ENCODE measurements around the gene SLC26A1.

DNA sequence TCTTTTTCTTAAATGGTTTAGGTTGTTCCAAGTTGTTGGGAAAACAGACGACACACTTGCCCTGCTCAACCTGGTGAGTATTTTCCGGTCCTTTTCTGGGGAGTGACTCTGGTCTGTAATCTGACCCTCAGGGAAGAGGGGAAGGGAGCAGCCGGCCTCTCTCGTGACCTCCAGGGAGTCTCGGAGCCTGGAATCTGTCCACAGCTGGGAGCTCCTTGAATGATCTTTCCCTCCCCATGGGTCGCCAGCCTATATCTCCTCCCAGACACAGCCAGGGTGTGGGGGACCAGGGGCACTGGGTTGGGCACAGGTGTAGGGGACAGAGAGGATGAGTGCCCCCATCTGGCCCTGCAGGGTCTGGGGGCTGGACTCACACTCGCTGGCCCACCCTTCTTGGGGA, 42.0 kb downstream of the SLC26A1 start:
- TF ChIP-seq, protein P1, sequence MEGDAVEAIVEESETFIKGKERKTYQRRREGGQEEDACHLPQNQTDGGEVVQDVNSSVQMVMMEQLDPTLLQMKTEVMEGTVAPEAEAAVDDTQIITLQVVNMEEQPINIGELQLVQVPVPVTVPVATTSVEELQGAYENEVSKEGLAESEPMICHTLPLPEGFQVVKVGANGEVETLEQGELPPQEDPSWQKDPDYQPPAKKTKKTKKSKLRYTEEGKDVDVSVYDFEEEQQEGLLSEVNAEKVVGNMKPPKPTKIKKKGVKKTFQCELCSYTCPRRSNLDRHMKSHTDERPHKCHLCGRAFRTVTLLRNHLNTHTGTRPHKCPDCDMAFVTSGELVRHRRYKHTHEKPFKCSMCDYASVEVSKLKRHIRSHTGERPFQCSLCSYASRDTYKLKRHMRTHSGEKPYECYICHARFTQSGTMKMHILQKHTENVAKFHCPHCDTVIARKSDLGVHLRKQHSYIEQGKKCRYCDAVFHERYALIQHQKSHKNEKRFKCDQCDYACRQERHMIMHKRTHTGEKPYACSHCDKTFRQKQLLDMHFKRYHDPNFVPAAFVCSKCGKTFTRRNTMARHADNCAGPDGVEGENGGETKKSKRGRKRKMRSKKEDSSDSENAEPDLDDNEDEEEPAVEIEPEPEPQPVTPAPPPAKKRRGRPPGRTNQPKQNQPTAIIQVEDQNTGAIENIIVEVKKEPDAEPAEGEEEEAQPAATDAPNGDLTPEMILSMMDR (conservative IDR thresholded peaks at IDR 0.05), result no peak
- TF ChIP-seq ZFX (IDR thresholded peaks at IDR 0.05), result no peak

Data from C4-2B (cell line).